NCI-H2029 treated with DMSO at 0.1 percent for 48 hours (cell line): ENCODE results near the gene IP6K1.
"Not testable (repeated sequence)": the region's sequence is repeated elsewhere in the genome, so short reads cannot be mapped to it uniquely, and the experiment has no call there.

Experiments used
- DNase-seq: peaks from one replicate; lab custom pipeline; 2025; lab: John Stamatoyannopoulos, UW

The IP6K1 gene

GRCh38 chr3:49794431-49794830, 8.1 kb upstream of the IP6K1 start:
- DNase-seq = no peak

- no peak for DNase-seq
These were observed 7.2 kb upstream of the IP6K1 start for GRCh38 chr3:49793486-49794085.

- DNase-seq = no peak
These were observed 6.2 kb upstream of the IP6K1 start for GRCh38 chr3:49792371-49793150.

GRCh38 chr3:49791571-49791970, 5.2 kb upstream of the IP6K1 start:
- no peak for DNase-seq

- no peak for DNase-seq
These were observed 4.5 kb upstream of the IP6K1 start for GRCh38 chr3:49790626-49791411.

GRCh38 chr3:49788056-49788455, 1.7 kb upstream of the IP6K1 start:
- DNase-seq = no peak

- no peak for DNase-seq
These were observed 1.2 kb upstream of the IP6K1 start for GRCh38 chr3:49787536-49787935.

GRCh38 chr3:49787182-49787464, 781 bp upstream of the IP6K1 start:
- no peak for DNase-seq

- DNase-seq = no peak
These were observed 581 bp downstream of the IP6K1 start for GRCh38 chr3:49785565-49786356.

- DNase-seq = not testable (repeated sequence)
These were observed 4.1 kb downstream of the IP6K1 start for GRCh38 chr3:49782277-49782676.

- DNase-seq = no peak
These were observed 4.7 kb downstream of the IP6K1 start for GRCh38 chr3:49781415-49782199.

- DNase-seq = not testable (repeated sequence)
These were observed 5.4 kb downstream of the IP6K1 start for GRCh38 chr3:49780975-49781365.

GRCh38 chr3:49780080-49780974, 6.0 kb downstream of the IP6K1 start:
- no peak for DNase-seq

GRCh38 chr3:49779358-49780079, 6.8 kb downstream of the IP6K1 start:
- DNase-seq = no peak

- DNase-seq = not testable (repeated sequence)
These were observed 10.2 kb downstream of the IP6K1 start for GRCh38 chr3:49776101-49776500.

GRCh38 chr3:49775538-49775937, 10.8 kb downstream of the IP6K1 start:
- DNase-seq = no peak

- no peak for DNase-seq
These were observed 13.6 kb downstream of the IP6K1 start for GRCh38 chr3:49772703-49773102.

- DNase-seq = no peak
These were observed 14.9 kb downstream of the IP6K1 start for GRCh38 chr3:49771340-49771938.

- no peak for DNase-seq
These were observed 16.4 kb downstream of the IP6K1 start for GRCh38 chr3:49769926-49770325.
